Breast epithelium (tissue), 4 donors: ENCODE data around the gene CRYGS. TPM values are rescaled to one million over a fixed set of nuclear protein-coding genes. Genes with fewer than 3 reads are reported as not detected.

ENCODE experiments used
- DNase-seq, 2 donors: peaks; one replicate each; pipeline ENCODE4 v3.0.0-alpha.2; 2019; ENCODE audit warnings: low spot score in 2 of 2
- H3K27ac ChIP-seq, 2 donors: fragments of 200-600 bp; sonication (generic) in 1 of 2; one replicate each; pipeline ENCODE4 v1.5.1; 2016 to 2019; ENCODE audit warnings: mild to moderate bottlenecking in 1 of 2
- H3K27me3 ChIP-seq, 2 donors: fragments of 200-600 bp; sonication (generic) in 1 of 2; one replicate each; pipeline versions ENCODE4 v1.5.1 to v1.6.0; 2017 to 2019; ENCODE audit warnings: control low read depth in 1 of 2, mild to moderate bottlenecking in 1 of 2
- H3K36me3 ChIP-seq: fragments of 200-600 bp; one replicate; pipeline ENCODE4 v1.5.1; 2019
- H3K4me1 ChIP-seq, 2 donors: fragments of 200-600 bp; sonication (generic); one replicate each; pipeline ENCODE4 v1.5.1; 2016 to 2019; ENCODE audit warnings: control low read depth in 1 of 2
- H3K4me3 ChIP-seq, 3 donors: fragments of 200-600 bp; sonication (generic); 1 replicate in 2 of 3; 2 replicates in 1 of 3; pipeline ENCODE4 v1.5.1; 2016 to 2019; ENCODE audit warnings: mild to moderate bottlenecking in 3 of 3, moderate library complexity in 2 of 3
- H3K9me3 ChIP-seq, 2 donors: fragments of 200-600 bp; sonication (generic) in 1 of 2; one replicate each; pipeline ENCODE4 v1.5.1; 2016 to 2019; ENCODE audit warnings: control low read depth in 1 of 2
- POLR2A ChIP-seq: fragments of 450-650 bp; IDR thresholded peaks from one replicate; pipeline ENCODE4 v1.6.1; 2016; ENCODE audit warnings: antibody characterized with exemption, mild to moderate bottlenecking, moderate library complexity
- POLR2AphosphoS5 ChIP-seq, 3 donors: sonication (generic); formaldehyde crosslinking; IDR thresholded peaks; one replicate each; pipeline ENCODE4 v1.6.1; 2017; ENCODE audit warnings: antibody characterized with exemption in 3 of 3
- intact Hi-C: fragments of 100-400 bp; cut with DNase I; formaldehyde crosslinking; loops from one replicate; pipeline ENCODE4 v1.15.1; 2023; ENCODE audit warnings: low total_unique reads
- total RNA-seq, 3 donors: library from RNA; depleted of rRNA; stranded (reverse); fragments of >200 nt; gene quantifications; one replicate each; pipeline ENCODE4 v1.1.0, GENCODE V29; 2016
- TF ChIP-seq, protein P1 (sequence below), 3 donors: fragments of 450-650 bp; IDR thresholded peaks; one replicate each; pipeline ENCODE4 v1.5.1; 2016 to 2017; ENCODE audit warnings: antibody characterized with exemption in 3 of 3, mild to moderate bottlenecking in 3 of 3, moderate library complexity in 3 of 3

CRYGS gene
- total RNA-seq, 3 donors from 2014 or later: 3.8 to 5.9 (median 4.2) TPM

DNA sequence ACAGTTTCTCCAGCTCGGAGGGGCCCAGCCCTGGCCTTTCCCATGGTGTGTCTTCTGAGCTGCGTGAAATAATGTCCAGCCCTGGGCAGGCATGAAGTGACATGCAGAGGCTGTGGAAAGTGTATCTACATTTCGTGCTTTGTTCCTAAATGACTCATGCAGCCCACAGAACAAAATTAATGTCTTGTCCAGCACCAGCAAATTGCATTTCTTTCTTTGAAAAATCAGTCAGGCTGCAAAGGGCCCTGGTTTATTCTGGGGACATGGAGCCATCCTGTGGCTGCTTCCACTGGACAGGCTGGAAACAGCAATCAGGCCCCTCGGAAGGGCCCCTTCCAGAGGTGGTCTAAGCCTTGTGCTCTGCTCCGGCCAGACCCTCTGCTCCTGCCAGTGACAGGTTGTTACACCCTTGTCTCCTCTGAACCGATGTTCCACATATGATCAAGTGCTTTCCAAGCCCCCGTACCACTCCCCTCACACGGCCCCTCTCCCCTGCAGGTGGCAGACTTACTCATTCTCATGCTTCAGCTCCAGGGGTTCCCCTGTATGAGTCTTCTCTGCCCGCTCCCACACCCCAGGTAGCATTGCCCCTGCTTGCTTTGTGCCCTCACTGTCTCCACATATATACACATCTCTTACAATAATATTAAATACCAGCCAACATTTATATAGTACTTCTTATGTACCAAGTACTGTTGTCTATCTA, 33.7 kb downstream of the CRYGS start:
- H3K36me3 ChIP-seq: no peaks in the 10 kb centered on the region
- intact Hi-C loops: no loop called here
- no peak overlapping the region for H3K4me3 ChIP-seq
- H3K27ac ChIP-seq: no peak overlapping the region
- H3K4me1 ChIP-seq: no peaks in the 10 kb centered on the region
- H3K27me3 ChIP-seq: peaks cover 0 to 5% of the 10 kb centered on the region in 2 donors
- H3K9me3 ChIP-seq: no peaks in the 10 kb centered on the region
- no peak for DNase-seq
- TF ChIP-seq POLR2AphosphoS5 (IDR thresholded peaks at IDR 0.05): no peak
- TF ChIP-seq POLR2A: no peak
- TF ChIP-seq, protein P1, sequence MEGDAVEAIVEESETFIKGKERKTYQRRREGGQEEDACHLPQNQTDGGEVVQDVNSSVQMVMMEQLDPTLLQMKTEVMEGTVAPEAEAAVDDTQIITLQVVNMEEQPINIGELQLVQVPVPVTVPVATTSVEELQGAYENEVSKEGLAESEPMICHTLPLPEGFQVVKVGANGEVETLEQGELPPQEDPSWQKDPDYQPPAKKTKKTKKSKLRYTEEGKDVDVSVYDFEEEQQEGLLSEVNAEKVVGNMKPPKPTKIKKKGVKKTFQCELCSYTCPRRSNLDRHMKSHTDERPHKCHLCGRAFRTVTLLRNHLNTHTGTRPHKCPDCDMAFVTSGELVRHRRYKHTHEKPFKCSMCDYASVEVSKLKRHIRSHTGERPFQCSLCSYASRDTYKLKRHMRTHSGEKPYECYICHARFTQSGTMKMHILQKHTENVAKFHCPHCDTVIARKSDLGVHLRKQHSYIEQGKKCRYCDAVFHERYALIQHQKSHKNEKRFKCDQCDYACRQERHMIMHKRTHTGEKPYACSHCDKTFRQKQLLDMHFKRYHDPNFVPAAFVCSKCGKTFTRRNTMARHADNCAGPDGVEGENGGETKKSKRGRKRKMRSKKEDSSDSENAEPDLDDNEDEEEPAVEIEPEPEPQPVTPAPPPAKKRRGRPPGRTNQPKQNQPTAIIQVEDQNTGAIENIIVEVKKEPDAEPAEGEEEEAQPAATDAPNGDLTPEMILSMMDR (IDR thresholded peaks at IDR 0.05): no peak

DNA sequence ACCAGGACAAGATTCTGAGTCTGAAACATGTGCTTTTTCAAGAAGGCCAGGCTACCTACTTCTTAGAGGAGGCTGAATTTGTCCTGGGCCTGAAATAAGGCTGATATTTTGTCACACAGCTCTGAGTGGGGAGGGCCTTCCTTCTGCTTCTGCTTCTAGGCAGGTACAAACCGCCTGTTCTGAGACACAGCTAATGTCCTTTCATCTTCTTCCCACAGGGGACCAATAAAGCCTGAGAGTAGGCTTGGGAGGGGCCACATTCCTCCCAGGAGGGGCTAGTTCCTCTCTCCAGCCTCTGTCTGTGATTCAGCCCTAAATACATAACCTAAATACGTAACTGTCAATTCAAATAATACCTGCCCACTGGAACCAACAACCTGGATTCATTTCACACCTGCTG, 34.8 kb downstream of the CRYGS start:
- no peaks in the 10 kb centered on the region for H3K36me3 ChIP-seq
- TF ChIP-seq POLR2A (no peak), POLR2AphosphoS5 (IDR thresholded peaks at IDR 0.05) (no peak)
- TF ChIP-seq, protein P1 (IDR thresholded peaks at IDR 0.05): no peak
- peaks cover 0 to 5% of the 10 kb centered on the region in 2 donors for H3K27me3 ChIP-seq
- no peaks in the 10 kb centered on the region for H3K4me1 ChIP-seq
- no peak overlapping the region for H3K27ac ChIP-seq
- no peaks in the 10 kb centered on the region for H3K9me3 ChIP-seq
- no peak for DNase-seq
- no peak overlapping the region for H3K4me3 ChIP-seq
- intact Hi-C loops: no loop called here

DNA sequence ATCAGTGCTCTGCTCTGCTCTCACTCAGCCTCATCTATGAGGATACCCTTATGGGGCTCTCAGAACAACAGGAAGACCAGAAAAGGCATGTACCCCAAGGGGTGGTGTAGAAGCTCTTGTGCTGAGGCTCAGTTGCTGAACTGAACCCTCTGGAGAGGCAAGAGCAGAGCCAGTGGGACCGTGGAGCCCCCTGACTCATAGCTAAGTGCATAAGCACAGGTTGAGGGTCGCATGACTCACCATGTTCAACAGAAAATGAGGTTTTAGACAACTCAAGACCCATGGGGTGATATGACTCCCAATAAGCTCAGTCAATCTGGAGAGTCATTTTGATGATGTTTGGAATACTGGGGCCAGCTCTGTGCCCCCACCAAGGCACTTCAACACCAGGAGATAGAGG, 37.3 kb downstream of the CRYGS start:
- no peaks in the 10 kb centered on the region for H3K9me3 ChIP-seq
- TF ChIP-seq, protein P1 (IDR thresholded peaks at IDR 0.05): no peak
- TF ChIP-seq POLR2AphosphoS5 (IDR thresholded peaks at IDR 0.05) (no peak), POLR2A (no peak)
- H3K27me3 ChIP-seq: peaks cover 0 to 5% of the 10 kb centered on the region in 2 donors
- no peak overlapping the region for H3K27ac ChIP-seq
- no peaks in the 10 kb centered on the region for H3K36me3 ChIP-seq
- H3K4me1 ChIP-seq: no peaks in the 10 kb centered on the region
- intact Hi-C loops: no loop called here
- no peak for DNase-seq
- H3K4me3 ChIP-seq: no peak overlapping the region

DNA sequence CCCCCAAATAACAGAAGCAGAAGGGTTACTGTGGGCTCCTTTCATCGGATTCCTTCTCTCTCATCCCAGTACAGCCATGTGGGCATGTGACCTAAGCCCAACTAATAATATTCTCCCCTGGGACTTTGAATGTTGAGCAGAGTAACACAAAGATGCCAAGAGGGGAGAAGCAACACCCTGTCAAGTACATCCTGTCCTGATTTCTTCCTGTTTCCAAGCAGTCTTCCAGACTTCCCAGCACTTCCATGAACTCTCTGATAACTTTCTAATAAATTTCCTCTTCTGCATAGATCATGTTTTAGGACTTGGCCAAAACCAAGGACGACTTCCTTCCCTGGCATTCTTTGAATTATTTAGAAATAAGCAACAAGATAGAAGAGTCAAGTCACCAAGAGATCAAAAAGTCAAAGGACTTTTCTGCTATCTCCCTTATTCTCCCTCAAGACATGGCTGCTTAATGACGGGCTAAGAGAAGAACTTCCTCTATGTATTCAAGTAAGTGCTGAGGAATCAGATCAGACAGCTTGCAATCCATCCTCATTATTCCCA, 37.9 kb downstream of the CRYGS start:
- H3K4me3 ChIP-seq: no peak overlapping the region
- peaks cover 0 to 5% of the 10 kb centered on the region in 2 donors for H3K27me3 ChIP-seq
- no peak for DNase-seq
- H3K27ac ChIP-seq: no peak overlapping the region
- no peaks in the 10 kb centered on the region for H3K4me1 ChIP-seq
- H3K36me3 ChIP-seq: no peaks in the 10 kb centered on the region
- intact Hi-C loops: no loop called here
- TF ChIP-seq, protein P1 (IDR thresholded peaks at IDR 0.05): no peak
- TF ChIP-seq POLR2A: no peak
- no peak for TF ChIP-seq POLR2AphosphoS5 (IDR thresholded peaks at IDR 0.05)
- no peaks in the 10 kb centered on the region for H3K9me3 ChIP-seq

DNA sequence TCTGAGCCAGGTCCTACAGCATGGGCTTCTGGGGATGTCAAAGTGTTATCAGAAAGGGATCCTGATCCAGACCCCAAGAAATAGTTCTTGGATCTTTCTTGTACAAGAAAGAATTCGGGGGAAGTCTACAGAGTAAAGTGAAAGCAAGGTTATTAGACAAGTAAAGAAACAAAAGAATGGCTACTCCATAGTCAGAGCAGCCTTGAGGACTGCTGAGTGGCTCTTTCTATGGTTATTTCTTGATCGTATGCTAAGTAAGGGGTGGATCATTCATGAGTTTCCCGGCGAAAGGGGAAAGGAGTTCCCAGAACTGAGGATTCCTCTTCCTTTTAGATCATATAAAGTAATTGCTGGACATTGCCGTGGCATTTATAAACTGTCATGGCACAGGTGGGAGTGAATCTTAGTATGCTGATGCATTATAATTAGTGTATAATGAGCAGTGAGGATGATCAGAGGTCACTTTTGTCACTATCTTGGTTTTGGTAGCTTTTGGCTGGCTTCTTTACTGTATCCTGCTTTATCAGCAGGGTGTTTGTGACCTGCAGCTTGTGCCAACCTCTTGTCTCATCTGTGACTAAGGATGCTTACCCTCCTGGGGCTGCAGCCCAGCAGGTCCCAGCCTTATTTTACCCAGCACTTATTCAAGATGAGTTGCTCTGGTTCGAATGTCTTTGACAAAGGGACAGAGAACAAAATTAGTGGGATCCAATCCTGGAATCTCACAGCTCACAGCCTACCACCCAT, 41.0 kb downstream of the CRYGS start:
- peaks cover 0 to 5% of the 10 kb centered on the region in 2 donors for H3K27me3 ChIP-seq
- H3K4me1 ChIP-seq: no peaks in the 10 kb centered on the region
- DNase-seq: no peak
- H3K36me3 ChIP-seq: no peaks in the 10 kb centered on the region
- intact Hi-C loops: no loop called here
- TF ChIP-seq POLR2AphosphoS5 (IDR thresholded peaks at IDR 0.05) (no peak), POLR2A (no peak)
- TF ChIP-seq, protein P1 (IDR thresholded peaks at IDR 0.05): no peak
- no peak overlapping the region for H3K27ac ChIP-seq
- no peaks in the 10 kb centered on the region for H3K9me3 ChIP-seq
- H3K4me3 ChIP-seq: peak overlapping the region in 1 of 3 donors; percentile 46
